ENCODE measurements around the gene CPA1. TPM values are rescaled to one million over a fixed set of nuclear protein-coding genes. Genes with fewer than 3 reads are reported as not detected.

The CPA1 gene
- total RNA-seq, 2 donors from 2014 or later = 26,456 to 42,834 TPM

- H3K4me3 ChIP-seq = no peak overlapping the region
- TF ChIP-seq POLR2A (IDR thresholded peaks at IDR 0.05) = no peak
- no peak for TF ChIP-seq CTCF (IDR thresholded peaks at IDR 0.05)
- H3K27me3 ChIP-seq = no peaks in the 10 kb centered on the region
- H3K27ac ChIP-seq = no peak overlapping the region
- DNase-seq = no peak
- WGBS, 2 donors = 36 to 73% methylated on average over 2 of the region's 2 CpGs
- H3K9me3 ChIP-seq = no peaks in the 10 kb centered on the region
- H3K4me1 ChIP-seq = peaks cover 13% of the 10 kb centered on the region
- no peak for ATAC-seq
- no peaks in the 10 kb centered on the region for H3K36me3 ChIP-seq (replicated peaks in 1 of 2; ENCODE audit: insufficient read depth in 1 of 2, low read depth in 2 of 2)
- intact Hi-C loops (cut with DNase I) = no loop called here
These were observed 55.1 kb downstream of the CPA1 start for GRCh38 chr7:130435311-130435854.

- intact Hi-C loops (cut with DNase I) = no loop called here
- ATAC-seq = no peak
- Histone ChIP-seq H3K9me3 (no peaks in the 10 kb centered on the region), H3K27me3 (no peaks in the 10 kb centered on the region), H3K4me1 (peaks cover 8% of the 10 kb centered on the region), H3K4me3 (no peak overlapping the region), H3K27ac (no peak overlapping the region), H3K36me3 (replicated peaks in 1 of 2; ENCODE audit: insufficient read depth in 1 of 2, low read depth in 2 of 2) (no peaks in the 10 kb centered on the region)
- DNase-seq = no peak
- 81 to 90% methylated on average over 1 of the region's 1 CpG for WGBS, 2 donors
- TF ChIP-seq CTCF (IDR thresholded peaks at IDR 0.05) (no peak), POLR2A (IDR thresholded peaks at IDR 0.05) (no peak)
These were observed 56.0 kb downstream of the CPA1 start for GRCh38 chr7:130436253-130436652.

Other genes with a start within 250 kb of the CPA1 start
- 10 to 100 TPM in 1 of 2 donors, 1 to 10 TPM in 1; 7.6 to 12.2 TPM for gene TMEM209, start 175.1 kb upstream of the CPA1 start, total RNA-seq
- gene SSMEM1, start 172.6 kb upstream of the CPA1 start, total RNA-seq = not detected
- gene CPA2, start 113.6 kb upstream of the CPA1 start, total RNA-seq = 1,000 to 10,000 TPM; 4,161 to 4,381 TPM
- 10 to 100 TPM in 1 of 2 donors, 1 to 10 TPM in 1; 9.6 to 10.2 TPM for gene CPA4, start 87.3 kb upstream of the CPA1 start, total RNA-seq
- not detected for gene CPA5, start 35.7 kb upstream of the CPA1 start, total RNA-seq
- gene CEP41, start 60.5 kb downstream of the CPA1 start, total RNA-seq = 1 to 10 TPM; 6.9 to 8.3 TPM
- 10 to 100 TPM; 24.1 to 68.9 TPM for gene MEST, start 111.6 kb downstream of the CPA1 start, total RNA-seq